SKM-1 (cell line): ENCODE results near the gene PRRX2.
A peak's percentile ranks its signal among the peaks of the same experiment; 100 is the strongest.

Experiments used
- DNase-seq: peaks from one replicate; lab custom pipeline; 2025; ENCODE audit not compliant: unreplicated experiment; lab: John Stamatoyannopoulos, UW

PRRX2 gene

DNA sequence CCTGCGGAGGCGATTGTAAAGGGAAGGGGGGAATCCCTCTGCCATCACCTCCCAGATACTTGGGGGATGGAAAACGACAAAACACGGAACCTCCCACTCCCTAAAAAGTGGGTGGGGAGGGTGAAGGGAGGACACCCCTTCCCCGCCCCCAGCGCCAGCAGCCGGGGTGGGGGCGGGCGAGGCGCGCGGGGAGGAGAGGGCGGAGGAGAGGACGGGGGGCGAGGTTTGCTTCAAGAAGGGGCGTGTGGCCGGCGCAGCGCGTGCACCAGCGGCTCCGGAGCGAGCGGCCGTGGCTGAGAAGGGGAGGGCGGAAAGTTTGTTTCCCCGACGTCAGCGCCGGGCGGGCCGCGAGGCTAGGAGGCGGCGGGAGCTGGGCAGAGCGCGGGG is at the start of gene PRRX2:
TSS of gene PRRX2 (plus strand) at position 259 of the 387 bp plus-strand sequence. CDS start 221 bp downstream, outside the sequence.
- DNase-seq, result no peak

DNA sequence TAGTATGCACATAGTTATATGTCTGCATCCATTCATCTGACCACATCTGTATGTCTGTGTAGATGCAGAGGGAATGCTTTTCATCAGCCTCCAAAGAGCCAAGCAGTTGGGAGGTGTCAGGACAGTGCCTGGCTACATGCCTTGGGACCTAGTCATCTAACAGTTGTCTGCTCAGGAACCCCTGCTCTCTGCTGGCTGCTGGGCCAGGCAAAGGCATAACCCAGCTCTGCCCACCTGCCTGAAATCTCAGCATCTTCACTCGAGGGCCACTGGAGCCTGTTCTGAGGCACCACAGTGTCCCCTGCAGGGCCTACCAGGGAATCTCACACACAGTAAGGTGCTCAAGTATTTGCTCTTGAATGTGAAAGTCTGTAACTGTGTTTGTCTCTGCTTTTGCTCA is 48.3 kb upstream of the PRRX2 start:
- no peak for DNase-seq

DNA sequence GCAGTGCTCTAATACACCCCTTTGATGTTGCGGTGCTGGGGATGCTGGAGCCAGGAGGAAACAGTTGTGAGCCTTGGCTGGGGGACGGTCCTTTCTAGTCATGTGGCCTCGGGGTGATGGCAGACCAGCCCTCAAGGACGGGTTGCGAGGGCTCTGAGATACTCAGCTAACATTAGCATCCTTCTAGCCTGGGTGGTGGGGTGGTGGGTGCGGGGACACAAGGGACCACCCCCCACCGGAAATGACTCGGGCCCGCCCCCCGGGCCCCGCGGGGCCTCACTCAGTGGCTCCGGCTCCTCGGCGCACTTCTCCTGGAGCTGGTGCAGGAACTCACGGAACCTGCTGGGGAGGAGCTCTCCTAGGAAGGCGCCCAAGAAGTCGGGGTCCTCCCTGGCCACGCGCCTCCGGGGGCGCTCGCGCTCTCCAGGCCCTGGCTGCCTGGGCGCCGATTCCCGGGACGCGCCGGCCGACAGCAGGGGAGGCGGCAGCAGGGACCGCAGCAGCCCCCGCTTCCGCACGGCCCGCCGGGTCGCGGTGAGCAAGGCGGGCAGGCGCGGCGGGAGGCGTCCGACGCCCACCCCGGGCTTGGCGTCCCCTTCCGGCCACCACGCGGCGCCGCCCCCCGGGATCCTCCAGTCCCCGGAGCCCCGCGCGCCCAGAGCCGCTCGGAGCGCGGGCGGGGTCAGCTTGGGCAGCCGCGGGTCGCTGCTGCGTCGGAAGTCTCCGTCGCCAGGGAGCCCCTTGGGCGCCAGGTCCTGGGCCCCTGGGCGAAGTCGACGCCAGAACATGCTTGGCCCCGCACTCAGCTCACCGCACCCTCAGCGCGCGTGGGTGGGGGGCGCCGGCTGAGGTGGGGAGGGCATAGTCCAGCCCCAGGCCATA is 45.4 kb upstream of the PRRX2 start:
- DNase-seq, result no peak

DNA sequence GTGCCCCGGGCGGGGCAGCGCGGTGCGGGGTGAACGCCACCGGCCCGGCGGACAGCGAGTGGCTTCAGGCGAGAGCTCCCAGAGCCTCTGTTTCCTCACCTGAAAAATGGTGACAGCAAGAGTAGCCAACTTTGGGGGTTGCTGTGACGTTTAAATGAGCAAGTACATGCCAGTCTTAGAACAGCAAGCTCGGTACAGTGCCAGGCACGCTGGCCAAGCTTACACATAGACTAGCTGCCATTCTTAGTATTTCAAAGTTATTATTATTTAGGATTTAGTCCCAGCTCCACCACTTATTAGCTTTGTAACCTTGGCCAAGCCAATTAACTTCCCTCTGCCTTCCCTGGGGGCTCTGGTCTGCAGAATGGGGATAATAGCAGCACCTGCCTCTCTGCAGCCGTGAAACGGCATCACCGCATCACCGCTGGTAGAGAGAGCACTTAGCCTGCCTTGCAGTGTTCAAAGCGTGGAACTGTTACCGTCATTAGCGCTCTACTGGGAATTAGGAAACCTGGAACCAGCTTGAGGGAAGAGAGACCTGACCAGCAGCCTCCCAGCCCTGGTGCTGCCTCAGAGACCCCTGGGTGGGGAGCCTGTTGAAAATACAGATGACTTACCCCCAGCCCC is 44.7 kb upstream of the PRRX2 start, which contains the start of gene C9orf50:
TSS of gene C9orf50 (minus strand) at position 433 of the 627 bp plus-strand sequence. CDS start 527 bp downstream, outside the sequence.
- DNase-seq, result no peak

GRCh38 chr9:129623331-129623730 is 42.1 kb upstream of the PRRX2 start:
- DNase-seq, result no peak

GRCh38 chr9:129624168-129624759 is 41.2 kb upstream of the PRRX2 start:
- peak; percentile 61 for DNase-seq

DNA sequence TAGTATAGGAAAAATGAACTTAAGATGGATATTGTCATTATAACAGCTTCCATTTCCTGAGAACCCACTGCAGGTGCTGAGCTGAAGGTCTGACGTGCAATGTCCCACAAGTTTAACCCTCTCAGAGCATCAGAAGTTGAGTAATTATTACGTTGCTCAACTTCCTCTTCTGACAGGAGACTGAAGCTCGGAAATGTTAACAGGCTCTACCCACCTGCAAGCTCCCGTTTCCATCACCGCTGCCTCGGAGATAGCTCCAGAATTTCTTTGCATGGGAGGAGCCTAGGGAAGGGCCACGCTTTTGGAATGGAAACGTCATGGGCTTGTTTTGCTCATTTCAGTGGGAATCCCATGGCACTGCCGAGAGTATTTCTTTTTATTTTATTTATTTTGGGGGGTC is 40.5 kb upstream of the PRRX2 start:
- peak; percentile 84 for DNase-seq

- DNase-seq, result peak; percentile 68
These were observed 39.3 kb upstream of the PRRX2 start, which contains the start of gene NTMT1 for GRCh38 chr9:129626079-129626624. TSS of gene NTMT1 (plus strand) at chr9:129626163. CDS start at chr9:129632704, 6,541 bp downstream.

DNA sequence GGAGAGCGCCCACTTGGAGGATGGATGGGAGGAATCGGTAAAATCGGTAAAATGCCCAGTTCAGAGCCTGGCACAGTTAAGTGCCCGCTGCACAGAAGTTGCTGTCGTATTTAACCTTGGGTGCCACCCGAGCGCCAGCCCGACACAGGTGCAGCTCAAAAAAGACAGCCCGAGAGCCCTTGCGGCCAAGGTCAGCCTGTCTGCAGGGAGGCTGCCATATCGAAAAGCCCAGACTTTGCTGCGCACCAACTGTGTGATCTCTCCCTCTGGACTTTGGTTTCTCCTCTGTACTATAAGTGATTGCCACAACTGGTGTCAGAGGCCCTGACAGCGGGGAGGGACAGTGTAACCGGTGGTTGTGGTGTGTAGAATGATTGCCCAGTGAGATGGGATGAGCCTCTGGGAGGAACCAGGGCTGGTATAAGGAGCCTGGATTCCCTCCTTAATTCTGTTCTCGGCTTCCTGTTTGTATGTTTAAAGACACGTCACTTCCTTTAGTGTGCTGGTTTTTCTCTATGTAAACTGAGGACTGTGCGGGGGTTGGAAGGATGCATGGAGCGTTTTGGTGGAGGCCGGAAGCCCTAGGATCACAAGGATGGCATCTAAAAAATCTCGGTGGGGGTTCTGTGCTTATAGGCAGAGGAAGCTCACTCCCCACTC is 38.7 kb upstream of the PRRX2 start:
- DNase-seq, result no peak

DNA sequence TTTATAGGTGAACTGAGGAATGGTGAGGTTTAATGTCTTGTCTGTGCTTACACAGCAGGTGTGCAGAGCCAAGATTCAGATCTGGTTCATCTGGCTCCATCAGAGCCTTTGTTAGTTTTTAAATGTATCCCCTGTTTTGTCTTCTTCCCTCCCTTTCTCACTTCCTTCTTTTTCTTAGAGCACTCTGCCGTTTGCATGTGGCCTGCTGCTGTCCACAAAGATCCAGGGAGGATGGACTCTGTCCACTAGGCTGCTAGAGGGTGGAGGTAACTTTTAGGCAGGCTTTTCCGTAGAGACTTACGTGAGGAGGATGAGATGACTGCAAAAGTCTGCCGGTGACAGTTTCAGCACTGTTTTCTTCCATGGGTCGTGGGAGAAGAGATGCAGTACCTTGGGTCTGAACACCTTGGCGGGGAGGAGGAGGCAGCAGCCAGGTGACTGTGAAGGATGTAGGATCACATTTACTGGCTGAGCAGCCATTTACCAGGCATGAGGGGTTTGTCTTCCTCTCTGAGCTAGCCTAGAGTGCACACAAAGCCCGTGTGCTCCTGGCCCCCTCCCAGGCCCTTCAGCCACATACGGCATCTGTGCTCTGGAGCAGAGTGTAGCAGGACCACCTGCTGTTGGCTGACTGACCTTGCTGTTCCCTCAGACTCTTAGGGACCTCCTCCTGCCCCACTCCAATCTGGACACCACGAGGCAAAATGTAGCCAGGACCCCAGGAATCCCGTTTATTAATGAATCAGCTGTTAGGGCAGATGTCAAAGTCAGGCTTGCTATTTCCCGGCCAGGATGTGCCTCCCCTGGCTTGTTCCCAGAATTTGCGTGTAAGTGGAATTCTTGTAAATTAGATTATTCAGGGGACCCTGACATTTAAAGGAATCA is 37.6 kb upstream of the PRRX2 start:
- DNase-seq, result no peak

GRCh38 chr9:129628709-129629108 is 36.7 kb upstream of the PRRX2 start:
- DNase-seq, result no peak

GRCh38 chr9:129629251-129629820 is 36.1 kb upstream of the PRRX2 start:
- DNase-seq, result no peak

GRCh38 chr9:129630967-129631673 is 34.3 kb upstream of the PRRX2 start:
- no peak for DNase-seq

GRCh38 chr9:129631674-129632129 is 33.7 kb upstream of the PRRX2 start:
- DNase-seq, result no peak

GRCh38 chr9:129632460-129632859 is 33.0 kb upstream of the PRRX2 start:
- no peak for DNase-seq

DNA sequence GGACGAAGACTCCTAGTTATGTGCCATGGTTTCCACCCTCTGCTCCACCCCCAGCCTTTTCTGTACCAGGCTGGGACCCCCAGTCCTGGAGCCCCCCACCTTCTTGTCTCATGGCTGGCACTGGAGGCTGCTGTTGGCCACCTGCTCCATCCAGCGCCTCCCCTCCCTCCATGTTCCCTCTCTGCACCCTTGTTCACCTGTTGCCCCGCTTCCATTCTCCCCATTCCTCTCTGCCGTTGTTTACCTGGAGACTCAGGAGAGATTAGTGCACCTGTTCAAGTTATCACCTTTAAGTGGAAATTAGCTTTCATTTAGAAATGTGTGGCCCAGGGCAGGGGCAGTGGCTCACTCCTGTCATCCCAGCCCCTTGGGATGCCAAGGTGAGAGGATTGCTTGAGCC is 32.2 kb upstream of the PRRX2 start:
- no peak for DNase-seq

GRCh38 chr9:129633848-129634247 is 31.6 kb upstream of the PRRX2 start:
- no peak for DNase-seq

GRCh38 chr9:129635099-129636065 is 30.1 kb upstream of the PRRX2 start:
- DNase-seq, result no peak
